Liver (tissue), 9 donors: ENCODE results near the gene ANXA9. TPM values are rescaled to one million over a fixed set of nuclear protein-coding genes. Genes with fewer than 3 reads are reported as not detected.
A peak's percentile ranks its signal among the peaks of the same experiment; 100 is the strongest.

Experiments used
- DNase-seq: peaks from one replicate; pipeline ENCODE4 v3.0.0-alpha.2; 2017; ENCODE audit warnings: low spot score
- H3K27ac ChIP-seq, 2 donors: one replicate each; pipeline ENCODE4 v1.7.0; 2013; ENCODE audit warnings: inconsistent platforms in 2 of 2, low read length in 2 of 2, control low read depth in 1 of 2, low read depth in 1 of 2, mild to moderate bottlenecking in 1 of 2
- H3K27me3 ChIP-seq, 4 donors: one replicate each; pipeline versions ENCODE4 v1.6.1 to v1.7.0; 2013; ENCODE audit warnings: low read length in 3 of 4, inconsistent platforms in 1 of 4, mild to moderate bottlenecking in 1 of 4, moderate library complexity in 1 of 4; ENCODE audit not compliant: control insufficient read depth in 4 of 4, insufficient read depth in 4 of 4
- H3K36me3 ChIP-seq, 4 donors: one replicate each; pipeline versions ENCODE4 v1.6.1 to v1.7.0; 2013; ENCODE audit warnings: low read length in 3 of 4, mild to moderate bottlenecking in 3 of 4, low read depth in 1 of 4, moderate library complexity in 1 of 4; ENCODE audit not compliant: control insufficient read depth in 4 of 4, insufficient read depth in 3 of 4
- H3K4me1 ChIP-seq, 4 donors: one replicate each; pipeline versions ENCODE4 v1.6.1 to v1.7.0; 2013; ENCODE audit warnings: low read length in 3 of 4, mild to moderate bottlenecking in 3 of 4, moderate library complexity in 1 of 4; ENCODE audit not compliant: control insufficient read depth in 4 of 4, insufficient read depth in 4 of 4
- H3K4me3 ChIP-seq, 3 donors: one replicate each; pipeline versions ENCODE4 v1.6.1 to v1.7.0; 2013; ENCODE audit warnings: low read length in 3 of 3, control low read depth in 1 of 3, low read depth in 1 of 3, mild to moderate bottlenecking in 1 of 3
- H3K9ac ChIP-seq, 2 donors: one replicate each; pipeline ENCODE4 v1.7.0; 2013; ENCODE audit warnings: low read length in 2 of 2, mild to moderate bottlenecking in 2 of 2, moderate library complexity in 2 of 2, control low read depth in 1 of 2, low read depth in 1 of 2
- H3K9me3 ChIP-seq, 4 donors: one replicate each; pipeline versions ENCODE4 v1.6.1 to v1.7.0; 2013; ENCODE audit warnings: low read length in 3 of 4; ENCODE audit not compliant: control insufficient read depth in 4 of 4
- ATF3 ChIP-seq: IDR thresholded peaks from 2 replicates; pipeline ENCODE4 v1.6.1; 2016; ENCODE audit warnings: antibody characterized with exemption
- CTCF ChIP-seq: fragments of 150-350 bp; IDR thresholded peaks from 2 replicates; pipeline ENCODE4 v1.5.1; 2017; ENCODE audit warnings: improper control_type of control experiment, low read depth, low read length; ENCODE audit not compliant: missing input control
- EGR1 ChIP-seq, 2 donors: IDR thresholded peaks; 2 replicates each; pipeline ENCODE4 v1.6.1; 2016 to 2018; ENCODE audit warnings: antibody characterized with exemption in 2 of 2, low read depth in 2 of 2
- FOXA1 ChIP-seq: IDR thresholded peaks from 2 replicates; pipeline ENCODE4 v1.6.1; 2016; ENCODE audit warnings: antibody characterized with exemption
- FOXA2 ChIP-seq: IDR thresholded peaks from 2 replicates; pipeline ENCODE4 v1.6.1; 2016; ENCODE audit warnings: antibody characterized with exemption
- GABPA ChIP-seq, 2 donors: IDR thresholded peaks in 1 of 2; conservative IDR thresholded peaks in 1 of 2; 2 replicates each; pipeline ENCODE4 v1.6.1; 2016; ENCODE audit warnings: antibody characterized with exemption in 2 of 2, mild to moderate bottlenecking in 1 of 2, moderate library complexity in 1 of 2
- HNF4A ChIP-seq, 2 donors: conservative IDR thresholded peaks; 2 replicates each; pipeline ENCODE4 v1.6.1; 2016; ENCODE audit warnings: antibody characterized with exemption in 2 of 2, mild to moderate bottlenecking in 2 of 2
- HNF4G ChIP-seq: IDR thresholded peaks from 2 replicates; pipeline ENCODE4 v1.6.1; 2016; ENCODE audit warnings: antibody characterized with exemption
- JUND ChIP-seq, 2 donors: IDR thresholded peaks; 2 replicates each; pipeline ENCODE4 v1.6.1; 2016; ENCODE audit warnings: antibody characterized with exemption in 2 of 2
- MAX ChIP-seq: IDR thresholded peaks from 2 replicates; pipeline ENCODE4 v1.6.1; 2016; ENCODE audit warnings: antibody characterized with exemption
- NR2F2 ChIP-seq: IDR thresholded peaks from 2 replicates; pipeline ENCODE4 v1.6.1; 2016; ENCODE audit warnings: antibody characterized with exemption
- RAD21 ChIP-seq, 2 donors: IDR thresholded peaks; 2 replicates each; pipeline ENCODE4 v1.6.1; 2016; ENCODE audit warnings: antibody characterized with exemption in 2 of 2, mild to moderate bottlenecking in 2 of 2
- REST ChIP-seq: IDR thresholded peaks from 2 replicates; pipeline ENCODE4 v1.6.1; 2016; ENCODE audit warnings: antibody characterized with exemption, mild to moderate bottlenecking
- RXRA ChIP-seq, 2 donors: IDR thresholded peaks; 2 replicates each; pipeline ENCODE4 v1.6.1; 2017 to 2018; ENCODE audit warnings: antibody characterized with exemption in 2 of 2, mild to moderate bottlenecking in 1 of 2
- SP1 ChIP-seq: IDR thresholded peaks from 2 replicates; pipeline ENCODE4 v1.6.1; 2018; ENCODE audit warnings: antibody characterized with exemption, mild to moderate bottlenecking
- TAF1 ChIP-seq: conservative IDR thresholded peaks from 2 replicates; pipeline ENCODE4 v1.6.1; 2016; ENCODE audit warnings: antibody characterized with exemption, mild to moderate bottlenecking
- YY1 ChIP-seq: IDR thresholded peaks from 2 replicates; pipeline ENCODE4 v1.6.1; 2016; ENCODE audit warnings: antibody characterized with exemption, mild to moderate bottlenecking
- ZBTB33 ChIP-seq: IDR thresholded peaks from 2 replicates; pipeline ENCODE4 v1.6.1; 2016; ENCODE audit warnings: antibody characterized with exemption
- WGBS: extraction: QIAGEN DNeasy Blood & Tissue Kit; methylation state at CpG from one replicate; pipeline ENCODE4 v1.1.7; 2013; 5-methylcytosine and 5-hydroxymethylcytosine counted together
- polyA plus RNA-seq, 2 donors: library from polyadenylated mRNA; stranded (reverse) in 1 of 2; unstranded in 1 of 2; fragments of 200-250 nt in 1 of 2; fragments of >200 nt in 1 of 2; fragmentation: Nextera tagmentation in 1 of 2; extraction: Ambion mirVana in 1 of 2; gene quantifications; one replicate each; pipeline versions ENCODE4 v1.2.1 to v1.2.3, GENCODE V29; 2013 to 2015
- total RNA-seq, 2 donors: library from RNA; depleted of rRNA; stranded (reverse); fragments of >200 nt; gene quantifications; one replicate each; pipeline ENCODE4 v1.2.3, GENCODE V29; 2014
- donor health status: healthy.
- donor health status: healthy.
- donor health status: healthy.
- donor health status: healthy.
- donor health status: healthy.

The ANXA9 gene
- total and polyA plus RNA-seq, 4 donors: 7.5 to 24.0 (median 17.0) TPM

GRCh38 chr1:150970808-150971582, 11.1 kb upstream of the ANXA9 start (continued):
- TF ChIP-seq ZBTB33: peak; percentile 91
- TF ChIP-seq HNF4G: peak; percentile 100
- TF ChIP-seq ATF3: peak; percentile 84
- TF ChIP-seq RAD21 (IDR thresholded peaks at IDR 0.05): peak; percentile 36 to 50
- TF ChIP-seq MAX: peak; percentile 89

GRCh38 chr1:150971583-150972416, 10.3 kb upstream of the ANXA9 start:
- WGBS: 29% methylated on average over 6 of the region's 6 CpGs
- H3K9me3 ChIP-seq: no peaks in the 10 kb centered on the region
- peak overlapping the region; percentile 89 to 90 for H3K27ac ChIP-seq
- TF ChIP-seq NR2F2 (no peak), RXRA (IDR thresholded peaks at IDR 0.05) (peak; percentile 58), TAF1 (peak; percentile 10), GABPA (IDR thresholded peaks at IDR 0.05 in 1 of 2, conservative IDR thresholded peaks at IDR 0.05 in 1 of 2) (peak in 1 of 2 donors; percentile 3), SP1 (peak; percentile 58), HNF4A (conservative IDR thresholded peaks at IDR 0.05) (no peak), HNF4G (no peak), JUND (IDR thresholded peaks at IDR 0.05) (no peak), YY1 (peak; percentile 87), RAD21 (IDR thresholded peaks at IDR 0.05) (no peak), REST (no peak), CTCF (peak; percentile 4), MAX (peak; percentile 51), FOXA1 (no peak), FOXA2 (no peak), ZBTB33 (peak; percentile 46), EGR1 (IDR thresholded peaks at IDR 0.05; ENCODE audit: low read depth in 2 of 2) (no peak), ATF3 (no peak)
- peaks cover 9 to 23% (median 20%) of the 10 kb centered on the region in 4 donors for H3K36me3 ChIP-seq
- peak overlapping the region; percentile 93 to 98 for H3K9ac ChIP-seq
- no peaks in the 10 kb centered on the region for H3K27me3 ChIP-seq
- peaks cover 7 to 63% (median 49%) of the 10 kb centered on the region in 4 donors for H3K4me1 ChIP-seq
- H3K4me3 ChIP-seq: peak overlapping the region; percentile 86 to 94 (median 90)
- no peak for DNase-seq
